HepG2 (cell line): ENCODE results near the gene TUBB4B. TPM values are rescaled to one million over a fixed set of nuclear protein-coding genes. Genes with fewer than 3 reads are reported as not detected.

ENCODE experiments used
- AGO2 ChIP-seq: fragments of 200-400 bp; formaldehyde crosslinking; optimal IDR thresholded peaks from 2 replicates; pipeline ENCODE3; 2017; ENCODE audit warnings: mild to moderate bottlenecking, low read depth, low read length, moderate library complexity
- ARNT2 ChIP-seq: sonication (generic); formaldehyde crosslinking; IDR thresholded peaks from 2 replicates; pipeline ENCODE4 v1.8.0; 2022; ENCODE audit warnings: mild to moderate bottlenecking, low read depth, missing genetic modification reagents, moderate library complexity
- IKZF4 ChIP-seq: sonication (generic); formaldehyde crosslinking; IDR thresholded peaks from 2 replicates; pipeline ENCODE4 v1.5.1; 2020; ENCODE audit warnings: borderline replicate concordance, mild to moderate bottlenecking, low read depth, missing genetic modification reagents; ENCODE audit errors: not compliant biosample characterization
- MAF1 ChIP-seq: sonication (generic); formaldehyde crosslinking; IDR thresholded peaks from 2 replicates; pipeline ENCODE4 v1.5.0; 2020; ENCODE audit warnings: missing genetic modification reagents, borderline replicate concordance
- RNF2 ChIP-seq: fragments of 450-650 bp; conservative IDR thresholded peaks from 2 replicates; pipeline ENCODE4 v1.6.1; 2016; ENCODE audit warnings: low read depth
- TGIF2 ChIP-seq: IDR thresholded peaks from 2 replicates; pipeline ENCODE4 v1.6.1; 2016; ENCODE audit warnings: control low read depth, missing compliant biosample characterization
- WIZ ChIP-seq: sonication (generic); formaldehyde crosslinking; IDR thresholded peaks from 2 replicates; pipeline ENCODE4 v1.5.1; 2020; ENCODE audit warnings: mild to moderate bottlenecking, missing genetic modification reagents
- YY1 ChIP-seq: IDR thresholded peaks from 2 replicates; pipeline ENCODE4 v1.6.1; 2011; ENCODE audit warnings: low read length, low read depth, moderate library complexity, mild to moderate bottlenecking; ENCODE audit not compliant: insufficient read depth, insufficient replicate concordance
- ZNF121 ChIP-seq: sonication (generic); formaldehyde crosslinking; IDR thresholded peaks from 2 replicates; pipeline ENCODE4 v1.5.0; 2020; ENCODE audit warnings: mild to moderate bottlenecking, missing genetic modification reagents
- ZNF788 ChIP-seq: sonication (generic); formaldehyde crosslinking; IDR thresholded peaks from 2 replicates; pipeline ENCODE4 v1.5.0; 2020; ENCODE audit warnings: mild to moderate bottlenecking, missing genetic modification reagents, borderline replicate concordance
- polyA plus RNA-seq, 8 experiments: library from polyadenylated mRNA; depleted of rRNA in 3 of 8; stranded (reverse) in 7 of 8; unstranded in 1 of 8; fragments of >200 nt; fragmentation: Illumina TruSeq in 4 of 8; extraction: Trizol in 4 of 8; gene quantifications; 2 replicates each; pipeline versions ENCODE4 v1.2.1 to v1.2.3, GENCODE V29; 2011 to 2016; ENCODE audit warnings: low read depth in 4 of 8, missing spikeins in 1 of 8, mixed read lengths in 1 of 8; ENCODE audit not compliant: insufficient read depth in 1 of 8
- total RNA-seq, 5 experiments: library from RNA; depleted of rRNA; stranded (reverse); fragments of >200 nt; fragmentation: Illumina TruSeq; extraction: Trizol; gene quantifications; 2 replicates each; pipeline ENCODE4 v1.2.3, GENCODE V29; 2016; ENCODE audit warnings: low read depth in 1 of 5
- TF ChIP-seq, protein P1 (sequence below): sonication (generic); formaldehyde crosslinking; IDR thresholded peaks from 2 replicates; pipeline ENCODE4 v1.8.0; 2023; ENCODE audit warnings: mild to moderate bottlenecking, missing genetic modification reagents
- TF ChIP-seq, protein P2 (sequence below): sonication (generic); formaldehyde crosslinking; IDR thresholded peaks from 2 replicates; pipeline ENCODE4; 2020; ENCODE audit warnings: missing genetic modification reagents, mild to moderate bottlenecking, borderline replicate concordance
- TF ChIP-seq, protein P3 (sequence below): IDR thresholded peaks from 2 replicates; pipeline ENCODE4 v1.4.0; 2020; ENCODE audit warnings: mild to moderate bottlenecking, missing genetic modification reagents
- TF ChIP-seq, protein P4 (sequence below): sonication (generic); formaldehyde crosslinking; IDR thresholded peaks from 2 replicates; pipeline ENCODE4 v1.9.0; 2022; ENCODE audit warnings: missing genetic modification reagents, mild to moderate bottlenecking, borderline replicate concordance
- TF ChIP-seq, protein P5 (sequence below): sonication (generic); formaldehyde crosslinking; conservative IDR thresholded peaks from 2 replicates; pipeline ENCODE4 v1.8.1; 2023; ENCODE audit warnings: missing genetic modification reagents

The TUBB4B gene
- total and polyA plus RNA-seq, 2 of the 13 experiments (the other 11 are each of a cell fraction or from before 2014, with no cell fraction given), result 182 to 412 TPM

DNA sequence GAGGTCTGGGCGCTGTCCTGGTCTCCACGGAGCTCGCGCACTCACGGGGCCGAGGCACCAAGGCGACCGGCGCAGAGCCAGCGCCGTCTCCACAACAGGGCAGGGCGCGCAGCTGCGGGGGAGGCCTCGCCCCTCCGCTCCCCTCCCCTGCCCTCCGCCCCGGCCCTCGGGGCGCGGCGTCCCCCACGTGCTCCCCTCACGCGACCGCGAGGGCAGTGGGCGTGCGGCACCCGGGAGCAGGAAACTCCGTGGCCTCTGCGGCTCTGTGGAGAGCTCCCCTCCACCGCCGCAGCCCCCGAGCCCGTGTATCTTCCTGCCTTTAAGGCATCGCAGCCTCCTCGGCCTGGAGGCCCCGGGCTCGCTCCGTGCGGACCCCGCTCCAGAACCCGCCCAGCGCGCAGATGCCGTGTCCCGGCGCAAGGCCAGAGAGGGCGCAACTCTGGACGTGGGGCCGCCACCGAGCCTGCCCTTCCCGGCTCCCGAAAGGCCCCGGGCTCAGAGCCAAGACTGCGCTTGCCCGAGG lies 708 bp upstream of the TUBB4B start (continued):
- 0 out of 2 replicates have a peak, but pooled peaks have one; percentile 62 for TF ChIP-seq ZNF121
- TF ChIP-seq ARNT2, result peak; percentile 73; the same call in 1 of the 2 replicates
- peak; percentile 78 for TF ChIP-seq IKZF4 (CRISPR knock-in tag)
- peak; percentile 92 for TF ChIP-seq RNF2
- TF ChIP-seq, protein P1, sequence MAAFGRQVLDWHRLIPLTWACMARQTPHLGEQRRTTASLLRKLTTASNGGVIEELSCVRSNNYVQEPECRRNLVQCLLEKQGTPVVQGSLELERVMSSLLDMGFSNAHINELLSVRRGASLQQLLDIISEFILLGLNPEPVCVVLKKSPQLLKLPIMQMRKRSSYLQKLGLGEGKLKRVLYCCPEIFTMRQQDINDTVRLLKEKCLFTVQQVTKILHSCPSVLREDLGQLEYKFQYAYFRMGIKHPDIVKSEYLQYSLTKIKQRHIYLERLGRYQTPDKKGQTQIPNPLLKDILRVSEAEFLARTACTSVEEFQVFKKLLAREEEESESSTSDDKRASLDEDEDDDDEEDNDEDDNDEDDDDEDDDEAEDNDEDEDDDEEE (CRISPR knock-in tag), result peak; percentile 97
- peak; percentile 29 for TF ChIP-seq YY1
- TF ChIP-seq AGO2, result peak; percentile 74
- TF ChIP-seq, protein P2, sequence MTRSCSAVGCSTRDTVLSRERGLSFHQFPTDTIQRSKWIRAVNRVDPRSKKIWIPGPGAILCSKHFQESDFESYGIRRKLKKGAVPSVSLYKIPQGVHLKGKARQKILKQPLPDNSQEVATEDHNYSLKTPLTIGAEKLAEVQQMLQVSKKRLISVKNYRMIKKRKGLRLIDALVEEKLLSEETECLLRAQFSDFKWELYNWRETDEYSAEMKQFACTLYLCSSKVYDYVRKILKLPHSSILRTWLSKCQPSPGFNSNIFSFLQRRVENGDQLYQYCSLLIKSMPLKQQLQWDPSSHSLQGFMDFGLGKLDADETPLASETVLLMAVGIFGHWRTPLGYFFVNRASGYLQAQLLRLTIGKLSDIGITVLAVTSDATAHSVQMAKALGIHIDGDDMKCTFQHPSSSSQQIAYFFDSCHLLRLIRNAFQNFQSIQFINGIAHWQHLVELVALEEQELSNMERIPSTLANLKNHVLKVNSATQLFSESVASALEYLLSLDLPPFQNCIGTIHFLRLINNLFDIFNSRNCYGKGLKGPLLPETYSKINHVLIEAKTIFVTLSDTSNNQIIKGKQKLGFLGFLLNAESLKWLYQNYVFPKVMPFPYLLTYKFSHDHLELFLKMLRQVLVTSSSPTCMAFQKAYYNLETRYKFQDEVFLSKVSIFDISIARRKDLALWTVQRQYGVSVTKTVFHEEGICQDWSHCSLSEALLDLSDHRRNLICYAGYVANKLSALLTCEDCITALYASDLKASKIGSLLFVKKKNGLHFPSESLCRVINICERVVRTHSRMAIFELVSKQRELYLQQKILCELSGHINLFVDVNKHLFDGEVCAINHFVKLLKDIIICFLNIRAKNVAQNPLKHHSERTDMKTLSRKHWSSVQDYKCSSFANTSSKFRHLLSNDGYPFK (CRISPR knock-in tag), result peak; percentile 23; the same call in 1 of the 2 replicates
- TF ChIP-seq ZNF788 (CRISPR knock-in tag), result peak; percentile 88
- TF ChIP-seq, protein P3, sequence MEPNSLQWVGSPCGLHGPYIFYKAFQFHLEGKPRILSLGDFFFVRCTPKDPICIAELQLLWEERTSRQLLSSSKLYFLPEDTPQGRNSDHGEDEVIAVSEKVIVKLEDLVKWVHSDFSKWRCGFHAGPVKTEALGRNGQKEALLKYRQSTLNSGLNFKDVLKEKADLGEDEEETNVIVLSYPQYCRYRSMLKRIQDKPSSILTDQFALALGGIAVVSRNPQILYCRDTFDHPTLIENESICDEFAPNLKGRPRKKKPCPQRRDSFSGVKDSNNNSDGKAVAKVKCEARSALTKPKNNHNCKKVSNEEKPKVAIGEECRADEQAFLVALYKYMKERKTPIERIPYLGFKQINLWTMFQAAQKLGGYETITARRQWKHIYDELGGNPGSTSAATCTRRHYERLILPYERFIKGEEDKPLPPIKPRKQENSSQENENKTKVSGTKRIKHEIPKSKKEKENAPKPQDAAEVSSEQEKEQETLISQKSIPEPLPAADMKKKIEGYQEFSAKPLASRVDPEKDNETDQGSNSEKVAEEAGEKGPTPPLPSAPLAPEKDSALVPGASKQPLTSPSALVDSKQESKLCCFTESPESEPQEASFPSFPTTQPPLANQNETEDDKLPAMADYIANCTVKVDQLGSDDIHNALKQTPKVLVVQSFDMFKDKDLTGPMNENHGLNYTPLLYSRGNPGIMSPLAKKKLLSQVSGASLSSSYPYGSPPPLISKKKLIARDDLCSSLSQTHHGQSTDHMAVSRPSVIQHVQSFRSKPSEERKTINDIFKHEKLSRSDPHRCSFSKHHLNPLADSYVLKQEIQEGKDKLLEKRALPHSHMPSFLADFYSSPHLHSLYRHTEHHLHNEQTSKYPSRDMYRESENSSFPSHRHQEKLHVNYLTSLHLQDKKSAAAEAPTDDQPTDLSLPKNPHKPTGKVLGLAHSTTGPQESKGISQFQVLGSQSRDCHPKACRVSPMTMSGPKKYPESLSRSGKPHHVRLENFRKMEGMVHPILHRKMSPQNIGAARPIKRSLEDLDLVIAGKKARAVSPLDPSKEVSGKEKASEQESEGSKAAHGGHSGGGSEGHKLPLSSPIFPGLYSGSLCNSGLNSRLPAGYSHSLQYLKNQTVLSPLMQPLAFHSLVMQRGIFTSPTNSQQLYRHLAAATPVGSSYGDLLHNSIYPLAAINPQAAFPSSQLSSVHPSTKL (CRISPR knock-in tag), result peak; percentile 63
- TF ChIP-seq, protein P4, sequence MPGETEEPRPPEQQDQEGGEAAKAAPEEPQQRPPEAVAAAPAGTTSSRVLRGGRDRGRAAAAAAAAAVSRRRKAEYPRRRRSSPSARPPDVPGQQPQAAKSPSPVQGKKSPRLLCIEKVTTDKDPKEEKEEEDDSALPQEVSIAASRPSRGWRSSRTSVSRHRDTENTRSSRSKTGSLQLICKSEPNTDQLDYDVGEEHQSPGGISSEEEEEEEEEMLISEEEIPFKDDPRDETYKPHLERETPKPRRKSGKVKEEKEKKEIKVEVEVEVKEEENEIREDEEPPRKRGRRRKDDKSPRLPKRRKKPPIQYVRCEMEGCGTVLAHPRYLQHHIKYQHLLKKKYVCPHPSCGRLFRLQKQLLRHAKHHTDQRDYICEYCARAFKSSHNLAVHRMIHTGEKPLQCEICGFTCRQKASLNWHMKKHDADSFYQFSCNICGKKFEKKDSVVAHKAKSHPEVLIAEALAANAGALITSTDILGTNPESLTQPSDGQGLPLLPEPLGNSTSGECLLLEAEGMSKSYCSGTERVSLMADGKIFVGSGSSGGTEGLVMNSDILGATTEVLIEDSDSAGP (CRISPR knock-in tag), result peak; percentile 83; the same call in 1 of the 2 replicates
- 0 out of 2 replicates have a peak, but pooled peaks have one; percentile 50 for TF ChIP-seq MAF1 (CRISPR knock-in tag)
- peak; percentile 64 for TF ChIP-seq WIZ (CRISPR knock-in tag)
- TF ChIP-seq, protein P5, sequence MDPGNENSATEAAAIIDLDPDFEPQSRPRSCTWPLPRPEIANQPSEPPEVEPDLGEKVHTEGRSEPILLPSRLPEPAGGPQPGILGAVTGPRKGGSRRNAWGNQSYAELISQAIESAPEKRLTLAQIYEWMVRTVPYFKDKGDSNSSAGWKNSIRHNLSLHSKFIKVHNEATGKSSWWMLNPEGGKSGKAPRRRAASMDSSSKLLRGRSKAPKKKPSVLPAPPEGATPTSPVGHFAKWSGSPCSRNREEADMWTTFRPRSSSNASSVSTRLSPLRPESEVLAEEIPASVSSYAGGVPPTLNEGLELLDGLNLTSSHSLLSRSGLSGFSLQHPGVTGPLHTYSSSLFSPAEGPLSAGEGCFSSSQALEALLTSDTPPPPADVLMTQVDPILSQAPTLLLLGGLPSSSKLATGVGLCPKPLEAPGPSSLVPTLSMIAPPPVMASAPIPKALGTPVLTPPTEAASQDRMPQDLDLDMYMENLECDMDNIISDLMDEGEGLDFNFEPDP (CRISPR knock-in tag), result 0 out of 2 replicates have a peak, but pooled peaks have one; percentile 66
- TF ChIP-seq TGIF2 (CRISPR knock-in tag), result peak; percentile 30; the same call in 1 of the 2 replicates
